Right lobe of liver (tissue), 4 donors: ENCODE measurements around the gene DCAF12.

Source experiments
- POLR2A ChIP-seq: fragments of 450-650 bp; IDR thresholded peaks from one replicate; pipeline ENCODE4 v1.6.1; 2017; ENCODE audit warnings: antibody characterized with exemption, mild to moderate bottlenecking
- TF ChIP-seq, protein P1 (sequence below), 4 donors: fragments of 200-600 bp in 3 of 4; fragments of 450-650 bp in 1 of 4; IDR thresholded peaks; one replicate each; pipeline versions ENCODE4 v1.5.1 to v1.8.0; 2016 to 2022; ENCODE audit warnings: antibody characterized with exemption in 4 of 4, mild to moderate bottlenecking in 2 of 4
- donor health status: DM: no; HTN: no; CAD: no.
- donor health status: DM: no; HTN: no; CAD: no.
- donor health status: DM: no; HTN: yes; CAD: no.

GRCh38 chr9:34084562-34084961 is 41.9 kb downstream of the DCAF12 start:
- TF ChIP-seq, protein P1, sequence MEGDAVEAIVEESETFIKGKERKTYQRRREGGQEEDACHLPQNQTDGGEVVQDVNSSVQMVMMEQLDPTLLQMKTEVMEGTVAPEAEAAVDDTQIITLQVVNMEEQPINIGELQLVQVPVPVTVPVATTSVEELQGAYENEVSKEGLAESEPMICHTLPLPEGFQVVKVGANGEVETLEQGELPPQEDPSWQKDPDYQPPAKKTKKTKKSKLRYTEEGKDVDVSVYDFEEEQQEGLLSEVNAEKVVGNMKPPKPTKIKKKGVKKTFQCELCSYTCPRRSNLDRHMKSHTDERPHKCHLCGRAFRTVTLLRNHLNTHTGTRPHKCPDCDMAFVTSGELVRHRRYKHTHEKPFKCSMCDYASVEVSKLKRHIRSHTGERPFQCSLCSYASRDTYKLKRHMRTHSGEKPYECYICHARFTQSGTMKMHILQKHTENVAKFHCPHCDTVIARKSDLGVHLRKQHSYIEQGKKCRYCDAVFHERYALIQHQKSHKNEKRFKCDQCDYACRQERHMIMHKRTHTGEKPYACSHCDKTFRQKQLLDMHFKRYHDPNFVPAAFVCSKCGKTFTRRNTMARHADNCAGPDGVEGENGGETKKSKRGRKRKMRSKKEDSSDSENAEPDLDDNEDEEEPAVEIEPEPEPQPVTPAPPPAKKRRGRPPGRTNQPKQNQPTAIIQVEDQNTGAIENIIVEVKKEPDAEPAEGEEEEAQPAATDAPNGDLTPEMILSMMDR (IDR thresholded peaks at IDR 0.05): no peak
- TF ChIP-seq POLR2A: no peak
